CD8-positive, alpha-beta memory T cell (primary cell): Measurements from ENCODE around the gene HBQ1. TPM values are rescaled to one million over a fixed set of nuclear protein-coding genes. Genes with fewer than 3 reads are reported as not detected.
A peak's percentile ranks its signal among the peaks of the same experiment; 100 is the strongest.
"Not testable (repeated sequence)": the region's sequence is repeated elsewhere in the genome, so short reads cannot be mapped to it uniquely, and the experiment has no call there.

Experiments used
- CTCF ChIA-PET: fragments of 350-600 bp; sonication (Branson Sonifier 250); formaldehyde crosslinking; loops from one replicate; lab custom pipeline; 2021; ENCODE audit warnings: antibody characterized with exemption; lab: Charles Lee
- POLR2A ChIA-PET: fragments of 350-600 bp; sonication (Branson Sonifier 250); formaldehyde crosslinking; loops from one replicate; lab custom pipeline; 2021; ENCODE audit warnings: antibody characterized with exemption; lab: Charles Lee
- DNase-seq, 5 donors: peaks; one replicate each; pipeline versions ENCODE4 v3.0.0 to v3.0.0-alpha.2; 2020 to 2022; ENCODE audit warnings: mixed read lengths in 1 of 5
- H3K27ac ChIP-seq: one replicate; pipeline ENCODE4 v1.7.0; 2013; ENCODE audit warnings: low read depth, mild to moderate bottlenecking, low read length, moderate library complexity
- H3K27me3 ChIP-seq: 2 replicates; pipeline ENCODE4 v1.7.0; 2013; ENCODE audit warnings: low read length, mild to moderate bottlenecking; ENCODE audit not compliant: insufficient read depth, poor library complexity, severe bottlenecking
- H3K36me3 ChIP-seq: 2 replicates; pipeline ENCODE4 v1.7.0; 2013; ENCODE audit warnings: mild to moderate bottlenecking, low read length, moderate library complexity; ENCODE audit not compliant: insufficient read depth
- H3K4me1 ChIP-seq: 2 replicates; pipeline ENCODE4 v1.7.0; 2013; ENCODE audit warnings: mild to moderate bottlenecking, low read length, moderate library complexity; ENCODE audit not compliant: insufficient read depth
- H3K4me3 ChIP-seq: 2 replicates; pipeline ENCODE4 v1.7.0; 2013; ENCODE audit warnings: mild to moderate bottlenecking, low read length
- H3K9me3 ChIP-seq: 2 replicates; pipeline ENCODE4 v1.7.0; 2013; ENCODE audit warnings: mild to moderate bottlenecking, low read length
- H3K27ac Mint-ChIP-seq, 8 donors: one replicate each; pipeline ENCODE4 v1.8.0; 2020 to 2021; ENCODE audit warnings: mixed read lengths in 8 of 8, mild to moderate bottlenecking in 6 of 8, inconsistent platforms in 3 of 8, moderate library complexity in 3 of 8
- H3K27me3 Mint-ChIP-seq, 2 donors: one replicate each; pipeline ENCODE4 v1.8.0; 2020 to 2021; ENCODE audit warnings: mixed read lengths in 2 of 2, mild to moderate bottlenecking in 1 of 2, moderate library complexity in 1 of 2
- H3K36me3 Mint-ChIP-seq, 3 donors: one replicate each; pipeline ENCODE4 v1.8.0; 2020 to 2021; ENCODE audit warnings: mixed read lengths in 3 of 3, inconsistent platforms in 1 of 3, mild to moderate bottlenecking in 1 of 3
- H3K4me1 Mint-ChIP-seq, 3 donors: one replicate each; pipeline ENCODE4 v1.8.0; 2020 to 2021; ENCODE audit warnings: mixed read lengths in 3 of 3, inconsistent platforms in 1 of 3, mild to moderate bottlenecking in 1 of 3
- H3K4me3 Mint-ChIP-seq, 7 donors: one replicate each; pipeline ENCODE4 v1.8.0; 2020 to 2021; ENCODE audit warnings: mixed read lengths in 7 of 7, mild to moderate bottlenecking in 6 of 7, moderate library complexity in 4 of 7, inconsistent platforms in 2 of 7
- H3K9me3 Mint-ChIP-seq, 5 donors: one replicate each; pipeline ENCODE4 v1.8.0; 2020 to 2022; ENCODE audit warnings: mixed read lengths in 5 of 5, mild to moderate bottlenecking in 3 of 5, moderate library complexity in 2 of 5, inconsistent platforms in 1 of 5
- polyA plus RNA-seq: library from polyadenylated mRNA; unstranded; fragments of 300-500 nt; fragmentation: Illumina TruSeq; gene quantifications from one replicate; pipeline ENCODE4 v1.2.3, GENCODE V29; 2021
- total RNA-seq, 2 experiments: library from RNA; stranded (reverse); gene quantifications; one replicate each; pipeline ENCODE4 v1.2.3, GENCODE V29; 2021

The HBQ1 gene
- total and polyA plus RNA-seq, 3 experiments from 2014 or later, result 0.72 TPM; not detected in 2

GRCh38 chr16:204046-204445 lies 23.8 kb downstream of the HBQ1 start:
- H3K27ac Mint-ChIP-seq, H3K9me3 Mint-ChIP-seq, H3K4me3 ChIP-seq, H3K9me3 ChIP-seq, H3K4me3 Mint-ChIP-seq, H3K27me3 ChIP-seq, POLR2A ChIA-PET, H3K4me1 Mint-ChIP-seq, H3K27ac ChIP-seq, H3K27me3 Mint-ChIP-seq, DNase-seq, CTCF ChIA-PET, H3K4me1 ChIP-seq: not testable (repeated sequence)
- H3K36me3 Mint-ChIP-seq, result peaks cover 9 to 75% (median 18%) of the 10 kb centered on the region in 3 donors
- H3K36me3 ChIP-seq, result peaks cover 58% of the 10 kb centered on the region

- Mint-ChIP-seq H3K4me1 (peaks cover 0 to 22% (median 4%) of the 10 kb centered on the region in 3 donors), H3K27ac (peak overlapping the region in 1 of 8 donors; percentile 50), H3K36me3 (peaks cover 5 to 87% (median 14%) of the 10 kb centered on the region in 3 donors)
- H3K9me3 Mint-ChIP-seq, H3K4me1 ChIP-seq, H3K4me3 ChIP-seq, H3K9me3 ChIP-seq, CTCF ChIA-PET, H3K4me3 Mint-ChIP-seq, DNase-seq, H3K27me3 ChIP-seq, POLR2A ChIA-PET, H3K27me3 Mint-ChIP-seq, H3K27ac ChIP-seq: not testable (repeated sequence)
- H3K36me3 ChIP-seq, result peaks cover 35% of the 10 kb centered on the region
These were observed 29.1 kb downstream of the HBQ1 start for GRCh38 chr16:209359-209758.

- H3K36me3 Mint-ChIP-seq, result peaks cover 0 to 85% (median 7%) of the 10 kb centered on the region in 3 donors
- DNase-seq, POLR2A ChIA-PET, H3K27me3 ChIP-seq, H3K27ac ChIP-seq, CTCF ChIA-PET, H3K4me3 Mint-ChIP-seq, H3K27me3 Mint-ChIP-seq, H3K9me3 Mint-ChIP-seq, H3K4me1 ChIP-seq, H3K4me3 ChIP-seq, H3K9me3 ChIP-seq: not testable (repeated sequence)
- peaks cover 0 to 22% (median 7%) of the 10 kb centered on the region in 3 donors for H3K4me1 Mint-ChIP-seq
- H3K27ac Mint-ChIP-seq, result peak overlapping the region in 1 of 8 donors; percentile 1
- peaks cover 27% of the 10 kb centered on the region for H3K36me3 ChIP-seq
These were observed 31.4 kb downstream of the HBQ1 start for GRCh38 chr16:211631-212180.

GRCh38 chr16:212999-213398 lies 32.7 kb downstream of the HBQ1 start:
- peaks cover 0 to 85% (median 6%) of the 10 kb centered on the region in 3 donors for H3K36me3 Mint-ChIP-seq
- H3K27ac Mint-ChIP-seq, result peak overlapping the region in 5 of 8 donors; percentile 23 to 74 (median 33)
- peaks cover 0 to 22% (median 7%) of the 10 kb centered on the region in 3 donors for H3K4me1 Mint-ChIP-seq
- no peaks in the 10 kb centered on the region for H3K27me3 ChIP-seq
- no peak overlapping the region for H3K4me3 Mint-ChIP-seq
- ChIA-PET POLR2A (no interaction called here), CTCF (no interaction called here)
- no peaks in the 10 kb centered on the region for H3K4me1 ChIP-seq
- H3K27ac ChIP-seq, result no peak overlapping the region
- H3K36me3 ChIP-seq, result peaks cover 24% of the 10 kb centered on the region
- no peaks in the 10 kb centered on the region for H3K9me3 Mint-ChIP-seq
- no peaks in the 10 kb centered on the region for H3K27me3 Mint-ChIP-seq
- no peak for DNase-seq
- no peaks in the 10 kb centered on the region for H3K9me3 ChIP-seq
- no peak overlapping the region for H3K4me3 ChIP-seq

- Mint-ChIP-seq H3K4me3 (no peak overlapping the region), H3K27me3 (peaks cover 0 to 2% of the 10 kb centered on the region in 2 donors), H3K4me1 (peaks cover 7 to 26% (median 19%) of the 10 kb centered on the region in 3 donors), H3K9me3 (no peaks in the 10 kb centered on the region), H3K36me3 (peaks cover 0 to 78% (median 15%) of the 10 kb centered on the region in 3 donors), H3K27ac (no peak overlapping the region)
- H3K27ac ChIP-seq, result no peak overlapping the region
- ChIA-PET CTCF (interaction anchor here (1.8 kb wide), 1 partner anchor 142 kb away, joined by 5 read pairs; no protein-coding TSS in a partner anchor), POLR2A (no interaction called here)
- H3K4me1 ChIP-seq, result no peaks in the 10 kb centered on the region
- peaks cover 35% of the 10 kb centered on the region for H3K36me3 ChIP-seq
- DNase-seq, result no peak
- no peaks in the 10 kb centered on the region for H3K27me3 ChIP-seq
- no peak overlapping the region for H3K4me3 ChIP-seq
- no peaks in the 10 kb centered on the region for H3K9me3 ChIP-seq
These were observed 39.8 kb downstream of the HBQ1 start for GRCh38 chr16:220021-220420.

- H3K4me1 Mint-ChIP-seq, result peaks cover 29 to 39% (median 39%) of the 10 kb centered on the region in 3 donors
- peak overlapping the region; percentile 86 to 95 (median 89) for H3K4me3 Mint-ChIP-seq
- peaks cover 5 to 50% (median 7%) of the 10 kb centered on the region in 3 donors for H3K36me3 Mint-ChIP-seq
- H3K27ac Mint-ChIP-seq, result peak overlapping the region; percentile 80 to 97 (median 92)
- peak overlapping the region; percentile 78 for H3K4me3 ChIP-seq
- H3K27ac ChIP-seq, result peak overlapping the region; percentile 95
- H3K36me3 ChIP-seq, result peaks cover 24% of the 10 kb centered on the region
- H3K9me3 ChIP-seq, result no peaks in the 10 kb centered on the region
- no peaks in the 10 kb centered on the region for H3K9me3 Mint-ChIP-seq
- H3K4me1 ChIP-seq, result peaks cover 25% of the 10 kb centered on the region
- no peaks in the 10 kb centered on the region for H3K27me3 Mint-ChIP-seq
- DNase-seq, result peak in 1 of 5 donors; percentile 1
- CTCF ChIA-PET, result interaction anchor here (0.8 to 3.3 kb wide), 8 partner anchors 12 to 173 kb away, joined by 3 to 11 read pairs (median 4); partner anchors contain the start of gene DECR2
- H3K27me3 ChIP-seq, result no peaks in the 10 kb centered on the region
- POLR2A ChIA-PET, result interaction anchor here (0.5 to 1.0 kb wide), 5 partner anchors 10 to 360 kb away, joined by 3 to 6 read pairs (median 3); no protein-coding TSS in a partner anchor
These were observed 48.0 kb downstream of the HBQ1 start for GRCh38 chr16:228151-228851.

GRCh38 chr16:228852-229730 lies 48.8 kb downstream of the HBQ1 start, which contains the start of gene LUC7L:
TSS of gene LUC7L (minus strand) at chr16:229449. CDS start at chr16:229339, 110 bp downstream.
- CTCF ChIA-PET, result interaction anchor here (0.8 to 3.3 kb wide), 7 partner anchors 13 to 173 kb away, joined by 3 to 11 read pairs (median 4); partner anchors contain the start of gene DECR2

More at GRCh38 chr16:228852-229730, 48.8 kb downstream of the HBQ1 start, which contains the start of gene LUC7L:
- POLR2A ChIA-PET, result interaction anchor here (0.6 to 1.0 kb wide), 3 partner anchors 11 to 198 kb away, joined by 3 to 4 read pairs (median 3); partner anchors contain the start of gene RAB11FIP3
- H3K4me3 Mint-ChIP-seq, result peak within 1 kb of the TSS; percentile 86 to 95 (median 89)
- H3K9me3 ChIP-seq, result no peaks in the 10 kb centered on the region
- no peaks in the 10 kb centered on the region for H3K27me3 ChIP-seq
- H3K27ac ChIP-seq, result peak within 1 kb of the TSS; percentile 95
- peaks cover 5 to 42% (median 7%) of the 10 kb centered on the region in 3 donors for H3K36me3 Mint-ChIP-seq
- peak within 1 kb of the TSS; percentile 87 to 97 (median 96) for H3K27ac Mint-ChIP-seq
- H3K9me3 Mint-ChIP-seq, result no peaks in the 10 kb centered on the region
- no peaks in the 10 kb centered on the region for H3K27me3 Mint-ChIP-seq
- H3K4me1 Mint-ChIP-seq, result peaks cover 29 to 39% (median 39%) of the 10 kb centered on the region in 3 donors
- peak; percentile 78 to 90 (median 84) for DNase-seq
- peaks cover 24% of the 10 kb centered on the region for H3K36me3 ChIP-seq
- H3K4me3 ChIP-seq, result peak within 1 kb of the TSS; percentile 78
- H3K4me1 ChIP-seq, result peaks cover 25% of the 10 kb centered on the region
